Vagina (tissue), 2 donors: ENCODE measurements around the gene MACROD2.

ENCODE experiments used
- CTCF ChIP-seq, 3 experiments: fragments of 450-650 bp in 2 of 3; fragments of 200-600 bp in 1 of 3; sonication (generic) in 1 of 3; IDR thresholded peaks; one replicate each; pipeline ENCODE4 v1.5.1; 2017 to 2019; ENCODE audit warnings: antibody characterized with exemption in 3 of 3, mild to moderate bottlenecking in 2 of 3, moderate library complexity in 2 of 3
- POLR2A ChIP-seq, 2 donors: fragments of 450-650 bp; IDR thresholded peaks; one replicate each; pipeline ENCODE4 v1.6.1; 2017; ENCODE audit warnings: antibody characterized with exemption in 2 of 2, mild to moderate bottlenecking in 2 of 2, moderate library complexity in 2 of 2
- POLR2AphosphoS5 ChIP-seq, 2 donors: sonication (generic); formaldehyde crosslinking; IDR thresholded peaks; one replicate each; pipeline ENCODE4 v1.9.0; 2017; ENCODE audit warnings: antibody characterized with exemption in 2 of 2, mild to moderate bottlenecking in 2 of 2, low read depth in 1 of 2; ENCODE audit not compliant: insufficient read depth in 1 of 2

- TF ChIP-seq CTCF (IDR thresholded peaks at IDR 0.05) (no peak), POLR2A (IDR thresholded peaks at IDR 0.05) (no peak), POLR2AphosphoS5 (IDR thresholded peaks at IDR 0.05; ENCODE audit: insufficient read depth in 1 of 2, low read depth in 1 of 2) (no peak)
Measured at GRCh38 chr20:14707026-14707680, 711.8 kb downstream of the MACROD2 start.
